ENCODE results near the gene ACAD8.

DNA sequence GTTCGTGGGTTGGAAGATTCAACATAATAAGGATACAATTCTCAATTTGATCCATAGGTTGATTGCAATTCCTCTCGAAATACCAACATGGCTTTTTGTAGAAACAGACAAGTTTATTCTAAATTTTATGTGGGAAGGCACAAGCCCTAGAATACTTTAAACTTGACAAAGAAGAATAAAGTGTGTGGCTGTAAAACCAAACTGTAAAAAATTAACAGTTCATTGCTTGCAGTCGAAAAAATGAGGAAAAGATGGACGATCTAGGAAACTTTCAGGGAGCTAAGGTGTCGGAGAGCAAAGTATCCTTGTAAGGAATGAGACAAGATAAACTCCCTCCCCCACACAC is 21.8 kb downstream of the ACAD8 start:
- no peak for TF ChIP-seq POLR2A (IDR thresholded peaks at IDR 0.05)
- TF ChIP-seq, protein P1, sequence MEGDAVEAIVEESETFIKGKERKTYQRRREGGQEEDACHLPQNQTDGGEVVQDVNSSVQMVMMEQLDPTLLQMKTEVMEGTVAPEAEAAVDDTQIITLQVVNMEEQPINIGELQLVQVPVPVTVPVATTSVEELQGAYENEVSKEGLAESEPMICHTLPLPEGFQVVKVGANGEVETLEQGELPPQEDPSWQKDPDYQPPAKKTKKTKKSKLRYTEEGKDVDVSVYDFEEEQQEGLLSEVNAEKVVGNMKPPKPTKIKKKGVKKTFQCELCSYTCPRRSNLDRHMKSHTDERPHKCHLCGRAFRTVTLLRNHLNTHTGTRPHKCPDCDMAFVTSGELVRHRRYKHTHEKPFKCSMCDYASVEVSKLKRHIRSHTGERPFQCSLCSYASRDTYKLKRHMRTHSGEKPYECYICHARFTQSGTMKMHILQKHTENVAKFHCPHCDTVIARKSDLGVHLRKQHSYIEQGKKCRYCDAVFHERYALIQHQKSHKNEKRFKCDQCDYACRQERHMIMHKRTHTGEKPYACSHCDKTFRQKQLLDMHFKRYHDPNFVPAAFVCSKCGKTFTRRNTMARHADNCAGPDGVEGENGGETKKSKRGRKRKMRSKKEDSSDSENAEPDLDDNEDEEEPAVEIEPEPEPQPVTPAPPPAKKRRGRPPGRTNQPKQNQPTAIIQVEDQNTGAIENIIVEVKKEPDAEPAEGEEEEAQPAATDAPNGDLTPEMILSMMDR (IDR thresholded peaks at IDR 0.05), result no peak

All from testis (tissue), 2 donors.